ENCODE data around the gene SLC38A7. TPM values are rescaled to one million over a fixed set of nuclear protein-coding genes. Genes with fewer than 3 reads are reported as not detected.
A peak's percentile ranks its signal among the peaks of the same experiment; 100 is the strongest.

The SLC38A7 gene
- total and polyA plus RNA-seq, 2 of the 13 experiments (the other 11 are each of a cell fraction or from before 2014, with no cell fraction given) = 13.2 to 14.1 TPM

- TF ChIP-seq, protein P1, sequence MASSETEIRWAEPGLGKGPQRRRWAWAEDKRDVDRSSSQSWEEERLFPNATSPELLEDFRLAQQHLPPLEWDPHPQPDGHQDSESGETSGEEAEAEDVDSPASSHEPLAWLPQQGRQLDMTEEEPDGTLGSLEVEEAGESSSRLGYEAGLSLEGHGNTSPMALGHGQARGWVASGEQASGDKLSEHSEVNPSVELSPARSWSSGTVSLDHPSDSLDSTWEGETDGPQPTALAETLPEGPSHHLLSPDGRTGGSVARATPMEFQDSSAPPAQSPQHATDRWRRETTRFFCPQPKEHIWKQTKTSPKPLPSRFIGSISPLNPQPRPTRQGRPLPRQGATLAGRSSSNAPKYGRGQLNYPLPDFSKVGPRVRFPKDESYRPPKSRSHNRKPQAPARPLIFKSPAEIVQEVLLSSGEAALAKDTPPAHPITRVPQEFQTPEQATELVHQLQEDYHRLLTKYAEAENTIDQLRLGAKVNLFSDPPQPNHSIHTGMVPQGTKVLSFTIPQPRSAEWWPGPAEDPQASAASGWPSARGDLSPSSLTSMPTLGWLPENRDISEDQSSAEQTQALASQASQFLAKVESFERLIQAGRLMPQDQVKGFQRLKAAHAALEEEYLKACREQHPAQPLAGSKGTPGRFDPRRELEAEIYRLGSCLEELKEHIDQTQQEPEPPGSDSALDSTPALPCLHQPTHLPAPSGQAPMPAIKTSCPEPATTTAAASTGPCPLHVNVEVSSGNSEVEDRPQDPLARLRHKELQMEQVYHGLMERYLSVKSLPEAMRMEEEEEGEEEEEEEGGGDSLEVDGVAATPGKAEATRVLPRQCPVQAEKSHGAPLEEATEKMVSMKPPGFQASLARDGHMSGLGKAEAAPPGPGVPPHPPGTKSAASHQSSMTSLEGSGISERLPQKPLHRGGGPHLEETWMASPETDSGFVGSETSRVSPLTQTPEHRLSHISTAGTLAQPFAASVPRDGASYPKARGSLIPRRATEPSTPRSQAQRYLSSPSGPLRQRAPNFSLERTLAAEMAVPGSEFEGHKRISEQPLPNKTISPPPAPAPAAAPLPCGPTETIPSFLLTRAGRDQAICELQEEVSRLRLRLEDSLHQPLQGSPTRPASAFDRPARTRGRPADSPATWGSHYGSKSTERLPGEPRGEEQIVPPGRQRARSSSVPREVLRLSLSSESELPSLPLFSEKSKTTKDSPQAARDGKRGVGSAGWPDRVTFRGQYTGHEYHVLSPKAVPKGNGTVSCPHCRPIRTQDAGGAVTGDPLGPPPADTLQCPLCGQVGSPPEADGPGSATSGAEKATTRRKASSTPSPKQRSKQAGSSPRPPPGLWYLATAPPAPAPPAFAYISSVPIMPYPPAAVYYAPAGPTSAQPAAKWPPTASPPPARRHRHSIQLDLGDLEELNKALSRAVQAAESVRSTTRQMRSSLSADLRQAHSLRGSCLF (CRISPR knock-in tag; IDR thresholded peaks at IDR 0.05; ENCODE audit: borderline replicate concordance) = 0 out of 2 replicates have a peak, but pooled peaks have one; percentile 31
- TF ChIP-seq NFE2 (CRISPR knock-in tag; IDR thresholded peaks at IDR 0.05) (peak; percentile 61; the same call in 1 of the 2 replicates), ZNF235 (CRISPR knock-in tag; IDR thresholded peaks at IDR 0.05; ENCODE audit: borderline replicate concordance) (no peak), ZEB1 (IDR thresholded peaks at IDR 0.05; ENCODE audit: insufficient replicate concordance, low read depth) (peak; percentile 70), HOXA5 (CRISPR knock-in tag; IDR thresholded peaks at IDR 0.05) (peak; percentile 75), RXRB (CRISPR knock-in tag; IDR thresholded peaks at IDR 0.05; ENCODE audit: borderline replicate concordance) (peak; percentile 57), PAWR (CRISPR knock-in tag; IDR thresholded peaks at IDR 0.05; ENCODE audit: borderline replicate concordance) (no peak), DZIP1 (CRISPR knock-in tag; IDR thresholded peaks at IDR 0.05) (no peak), ZNF564 (CRISPR knock-in tag; IDR thresholded peaks at IDR 0.05) (peak; percentile 53; the same call in 1 of the 2 replicates), ZNF562 (CRISPR knock-in tag; IDR thresholded peaks at IDR 0.05; ENCODE audit: borderline replicate concordance) (no peak), MED1 (CRISPR knock-in tag; IDR thresholded peaks at IDR 0.05) (peak; percentile 43), WIZ (CRISPR knock-in tag; IDR thresholded peaks at IDR 0.05) (no peak), ZNF10 (CRISPR knock-in tag; IDR thresholded peaks at IDR 0.05; ENCODE audit: borderline replicate concordance, low read depth) (no peak), ZNF251 (CRISPR knock-in tag; IDR thresholded peaks at IDR 0.05) (no peak)
- TF ChIP-seq, protein P2, sequence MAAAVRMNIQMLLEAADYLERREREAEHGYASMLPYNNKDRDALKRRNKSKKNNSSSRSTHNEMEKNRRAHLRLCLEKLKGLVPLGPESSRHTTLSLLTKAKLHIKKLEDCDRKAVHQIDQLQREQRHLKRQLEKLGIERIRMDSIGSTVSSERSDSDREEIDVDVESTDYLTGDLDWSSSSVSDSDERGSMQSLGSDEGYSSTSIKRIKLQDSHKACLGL (CRISPR knock-in tag; IDR thresholded peaks at IDR 0.05) = no peak
- TF ChIP-seq, protein P3, sequence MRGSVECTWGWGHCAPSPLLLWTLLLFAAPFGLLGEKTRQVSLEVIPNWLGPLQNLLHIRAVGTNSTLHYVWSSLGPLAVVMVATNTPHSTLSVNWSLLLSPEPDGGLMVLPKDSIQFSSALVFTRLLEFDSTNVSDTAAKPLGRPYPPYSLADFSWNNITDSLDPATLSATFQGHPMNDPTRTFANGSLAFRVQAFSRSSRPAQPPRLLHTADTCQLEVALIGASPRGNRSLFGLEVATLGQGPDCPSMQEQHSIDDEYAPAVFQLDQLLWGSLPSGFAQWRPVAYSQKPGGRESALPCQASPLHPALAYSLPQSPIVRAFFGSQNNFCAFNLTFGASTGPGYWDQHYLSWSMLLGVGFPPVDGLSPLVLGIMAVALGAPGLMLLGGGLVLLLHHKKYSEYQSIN (CRISPR knock-in tag; IDR thresholded peaks at IDR 0.05; ENCODE audit: borderline replicate concordance) = no peak
- TF ChIP-seq, protein P4, sequence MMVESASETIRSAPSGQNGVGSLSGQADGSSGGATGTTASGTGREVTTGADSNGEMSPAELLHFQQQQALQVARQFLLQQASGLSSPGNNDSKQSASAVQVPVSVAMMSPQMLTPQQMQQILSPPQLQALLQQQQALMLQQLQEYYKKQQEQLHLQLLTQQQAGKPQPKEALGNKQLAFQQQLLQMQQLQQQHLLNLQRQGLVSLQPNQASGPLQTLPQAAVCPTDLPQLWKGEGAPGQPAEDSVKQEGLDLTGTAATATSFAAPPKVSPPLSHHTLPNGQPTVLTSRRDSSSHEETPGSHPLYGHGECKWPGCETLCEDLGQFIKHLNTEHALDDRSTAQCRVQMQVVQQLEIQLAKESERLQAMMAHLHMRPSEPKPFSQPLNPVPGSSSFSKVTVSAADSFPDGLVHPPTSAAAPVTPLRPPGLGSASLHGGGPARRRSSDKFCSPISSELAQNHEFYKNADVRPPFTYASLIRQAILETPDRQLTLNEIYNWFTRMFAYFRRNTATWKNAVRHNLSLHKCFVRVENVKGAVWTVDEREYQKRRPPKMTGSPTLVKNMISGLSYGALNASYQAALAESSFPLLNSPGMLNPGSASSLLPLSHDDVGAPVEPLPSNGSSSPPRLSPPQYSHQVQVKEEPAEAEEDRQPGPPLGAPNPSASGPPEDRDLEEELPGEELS (CRISPR knock-in tag; IDR thresholded peaks at IDR 0.05) = peak; percentile 57; the same call in 1 of the 2 replicates
Observed at GRCh38 chr16:58634265-58634802, 50.2 kb downstream of the SLC38A7 start (continued).

Data from HepG2 (cell line).